Measurements from ENCODE around the gene PRODH2. TPM values are rescaled to one million over a fixed set of nuclear protein-coding genes. Genes with fewer than 3 reads are reported as not detected.
"Not testable (repeated sequence)": the region's sequence is repeated elsewhere in the genome, so short reads cannot be mapped to it uniquely, and the experiment has no call there.

The PRODH2 gene
- total RNA-seq, 1 donor from 2014 or later, result 0.46 TPM

DNA sequence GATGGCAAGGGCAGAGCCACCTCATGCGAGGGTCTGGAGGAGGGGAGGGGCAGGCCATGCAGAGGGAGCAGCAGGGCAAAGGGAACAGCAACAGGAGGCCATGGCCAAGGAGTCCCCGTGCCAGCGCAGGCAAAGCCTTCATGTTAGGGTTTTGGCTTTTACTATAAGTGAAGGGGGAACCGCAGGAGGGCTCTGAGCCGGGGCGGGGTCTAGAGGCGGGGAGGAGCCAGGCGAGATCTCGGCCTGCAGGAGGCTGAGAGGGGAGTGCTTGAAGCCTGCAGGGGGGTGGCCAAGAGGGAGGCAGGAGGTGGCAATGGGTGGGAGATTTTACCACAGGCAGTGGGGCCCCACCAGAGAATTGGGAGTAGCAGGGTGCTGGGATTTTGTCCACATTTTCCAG lies 31.0 kb downstream of the PRODH2 start:
- DNase-seq (ENCODE audit: low spot score), result no peak

DNA sequence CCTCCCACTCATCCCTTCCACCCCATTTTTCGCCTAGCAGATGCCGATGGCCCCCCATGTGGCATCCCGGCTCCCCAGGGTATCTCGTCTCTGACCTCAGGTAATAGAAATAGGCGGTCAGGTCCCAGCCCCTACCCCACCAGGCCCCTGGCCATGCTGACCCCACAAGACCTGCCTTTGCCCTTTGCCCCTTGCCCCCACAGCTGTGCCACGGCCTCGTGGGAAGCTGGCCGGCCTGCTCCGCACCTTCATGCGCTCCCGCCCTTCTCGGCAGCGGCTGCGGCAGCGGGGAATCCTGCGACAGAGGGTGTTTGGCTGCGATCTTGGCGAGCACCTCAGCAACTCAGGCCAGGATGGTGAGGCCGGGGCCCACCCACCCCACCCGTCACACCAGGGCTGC lies 31.9 kb downstream of the PRODH2 start:
- DNase-seq (ENCODE audit: low spot score), result no peak

DNA sequence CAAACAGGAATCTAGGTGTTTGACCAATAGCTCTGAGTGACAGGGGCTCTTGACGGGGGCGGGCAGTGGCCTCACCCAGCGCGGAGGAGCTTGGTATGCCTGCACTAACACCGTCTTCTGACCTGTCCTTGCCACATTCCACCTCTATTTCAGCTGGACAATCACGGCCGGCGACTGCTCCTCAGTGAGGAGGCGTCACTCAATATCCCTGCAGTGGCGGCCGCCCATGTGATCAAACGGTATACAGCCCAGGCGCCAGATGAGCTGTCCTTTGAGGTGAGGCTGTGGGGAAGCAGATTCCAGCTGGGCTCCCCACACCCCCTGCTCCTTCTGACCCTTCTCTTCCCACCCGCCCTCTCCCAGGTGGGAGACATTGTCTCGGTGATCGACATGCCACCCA lies 32.6 kb downstream of the PRODH2 start:
- no peak for DNase-seq (ENCODE audit: low spot score)

- no peak for DNase-seq (ENCODE audit: low spot score)
Observed at GRCh38 chr19:35779033-35779432, 33.6 kb downstream of the PRODH2 start.

DNA sequence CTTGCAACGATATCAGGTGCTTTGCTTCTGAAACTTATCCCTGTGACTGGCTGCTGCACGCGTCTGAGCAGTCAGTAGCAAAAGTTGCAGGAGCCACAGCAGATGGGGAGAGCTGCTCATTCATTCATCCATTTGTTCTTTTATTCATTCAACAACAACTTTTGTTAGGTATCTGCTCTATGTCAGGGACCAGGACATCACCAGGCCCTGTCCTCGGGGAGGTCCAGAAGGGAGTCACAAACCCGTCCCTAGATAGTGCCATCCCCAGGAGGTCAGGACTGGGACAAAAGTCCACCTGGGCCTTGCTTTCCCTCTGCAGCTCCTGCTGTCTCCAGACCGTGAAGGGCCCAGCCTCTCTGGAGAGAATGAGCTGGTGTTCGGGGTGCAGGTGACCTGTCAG lies 34.7 kb downstream of the PRODH2 start:
- DNase-seq (ENCODE audit: low spot score), result no peak

DNA sequence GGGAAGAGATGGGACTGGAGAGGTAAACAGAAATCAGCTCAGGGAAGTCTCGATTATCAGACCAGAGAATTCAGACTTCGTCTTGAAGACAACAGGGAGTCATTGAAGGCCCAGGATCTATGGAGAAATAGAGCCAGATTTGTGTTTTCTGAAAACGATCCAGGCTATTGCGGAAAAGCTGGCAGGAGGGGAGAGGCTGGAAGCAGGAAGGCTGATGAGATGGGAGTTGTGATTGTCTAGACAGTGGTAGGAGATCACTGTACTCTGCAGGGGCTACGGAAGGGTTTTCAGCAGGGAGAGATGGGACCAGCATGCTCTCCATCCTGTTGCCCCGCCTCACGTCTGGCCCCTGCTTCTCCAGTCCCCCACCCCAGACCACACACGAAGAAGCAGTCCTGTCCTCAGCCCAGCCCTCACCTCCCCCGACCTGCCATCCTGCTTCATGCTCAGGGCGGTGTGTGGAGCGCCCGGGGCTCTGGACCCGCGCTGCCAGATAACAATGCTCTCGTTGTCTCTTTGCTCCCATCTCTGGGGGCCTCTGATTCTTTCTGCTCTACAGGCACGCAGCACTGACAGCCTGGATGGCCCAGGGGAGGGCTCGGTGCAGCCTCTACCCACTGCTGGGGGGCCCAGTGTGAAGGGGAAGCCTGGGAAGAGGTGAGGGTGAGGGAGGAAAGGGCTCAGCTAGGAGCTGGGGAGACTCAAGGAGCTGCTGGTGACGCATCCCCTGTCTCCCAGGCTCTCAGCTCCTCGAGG lies 35.4 kb downstream of the PRODH2 start:
- no peak for DNase-seq (ENCODE audit: low spot score)

DNA sequence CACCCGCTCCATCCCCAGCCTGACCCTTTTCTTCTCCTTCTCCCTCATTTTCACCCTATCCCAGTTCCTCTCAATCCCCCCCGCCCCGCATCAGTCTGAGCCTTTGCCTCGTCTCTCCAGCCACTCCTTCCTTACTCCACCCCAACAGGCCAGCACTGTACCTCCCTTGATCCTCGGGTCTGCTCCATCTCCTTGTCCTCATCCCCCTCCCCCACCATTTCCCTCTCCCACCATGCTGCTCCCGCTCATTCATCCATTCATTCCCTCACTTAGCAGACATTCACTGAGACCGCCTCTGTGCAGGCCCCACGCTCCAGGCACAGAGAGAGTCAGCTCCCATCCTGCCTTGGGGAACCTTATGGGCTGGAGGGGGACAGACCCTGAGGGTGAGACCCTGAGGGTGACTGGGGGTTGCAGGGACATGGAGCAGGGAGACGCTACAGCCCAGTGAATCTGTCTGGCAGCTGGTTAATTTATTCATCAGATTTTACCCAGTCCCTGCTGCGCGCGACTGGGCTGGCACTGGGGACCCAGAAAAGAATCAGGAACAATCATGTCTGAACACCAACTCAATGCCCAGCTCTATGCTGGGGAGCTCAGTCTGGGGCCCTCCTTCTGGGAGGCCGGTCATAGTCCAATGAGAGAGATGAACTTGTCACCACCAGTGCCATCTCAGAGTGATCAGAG lies 36.4 kb downstream of the PRODH2 start:
- DNase-seq (ENCODE audit: low spot score), result no peak

DNA sequence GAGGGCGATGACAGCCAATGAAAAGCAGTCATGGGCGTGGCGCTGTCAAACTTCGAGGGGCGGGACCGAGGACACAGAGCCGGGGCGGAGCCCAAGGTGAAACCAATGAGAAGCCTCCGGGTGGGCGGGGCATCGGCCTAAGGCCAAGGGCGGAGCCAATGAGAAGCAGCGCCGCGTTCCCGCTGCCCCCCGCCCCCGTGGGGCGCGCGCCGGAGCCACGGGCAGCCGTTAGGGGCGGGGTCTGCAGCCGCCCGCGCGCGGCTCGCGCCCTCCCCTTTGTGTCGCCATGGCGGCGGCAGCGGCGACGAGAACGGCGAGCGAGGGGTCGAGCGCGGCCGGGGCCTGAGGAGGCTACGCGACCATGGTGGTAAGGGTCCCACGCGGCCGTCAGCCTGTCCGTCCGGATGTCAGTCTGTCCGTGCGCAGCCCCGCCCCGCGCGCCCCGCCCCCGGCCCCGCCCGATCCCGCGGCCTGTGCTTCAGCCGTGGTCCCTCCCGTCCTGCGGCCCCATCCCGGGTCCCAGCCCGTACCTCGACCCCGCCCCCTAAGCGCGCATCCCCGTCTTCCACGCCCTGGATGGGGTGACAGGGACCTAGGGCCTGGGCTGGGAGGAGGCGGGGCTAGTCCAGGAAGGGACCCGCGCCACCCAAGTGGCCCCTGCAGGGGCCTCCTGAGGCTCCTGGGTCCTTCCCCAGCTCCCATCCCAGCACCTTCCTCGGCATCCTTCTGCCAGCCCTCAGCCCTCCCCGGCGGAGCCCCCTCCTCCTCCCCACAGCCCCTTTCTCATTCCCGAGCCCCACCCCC lies 37.1 kb downstream of the PRODH2 start, which contains the start of gene ARHGAP33:
ARHGAP33 (plus strand) TSS at position 267 of the 804 bp plus-strand sequence; CDS start at position 362, 95 bp downstream.
- peak; percentile 99 for DNase-seq (ENCODE audit: low spot score)

GRCh38 chr19:35775046-35775297 lies 37.7 kb downstream of the PRODH2 start:
- DNase-seq (ENCODE audit: low spot score), result no peak

DNA sequence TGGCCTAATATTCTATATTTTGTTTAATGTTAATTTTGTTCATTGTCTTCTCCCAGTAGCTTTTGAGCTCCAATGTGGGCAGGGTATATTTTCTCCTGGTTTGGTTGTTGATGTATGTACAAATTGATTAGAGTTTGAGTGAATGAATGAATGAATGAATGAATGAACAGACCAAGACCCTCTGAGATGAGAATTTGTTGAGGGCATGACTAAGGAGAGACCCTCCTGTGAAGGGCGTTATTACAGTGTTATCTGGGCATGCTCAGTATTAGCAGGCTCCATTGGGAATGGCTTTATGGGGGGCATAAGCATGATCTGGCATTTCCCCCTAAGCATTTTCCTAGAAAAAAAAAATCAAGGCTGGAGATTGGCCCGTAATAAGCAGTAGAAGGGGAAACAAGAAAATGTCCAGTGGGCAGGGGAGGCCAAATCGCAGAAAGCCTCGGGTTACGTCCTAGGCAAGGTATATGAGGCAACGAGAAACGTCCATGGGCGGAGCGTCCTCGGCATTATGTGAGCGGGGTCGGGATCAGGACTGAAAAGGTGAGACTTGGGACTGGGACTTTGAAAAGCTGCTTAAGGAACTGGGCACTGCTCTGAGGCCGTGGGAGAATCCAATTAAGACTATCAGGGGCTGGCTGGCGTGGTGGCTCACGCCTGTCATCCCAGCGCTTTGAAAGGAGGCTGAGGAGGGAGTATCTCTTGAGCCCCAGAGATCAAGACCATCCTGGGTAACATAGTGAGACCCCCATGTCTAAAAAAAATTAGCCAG lies 38.2 kb downstream of the PRODH2 start:
- no peak for DNase-seq (ENCODE audit: low spot score)

- DNase-seq (ENCODE audit: low spot score), result no peak
Observed at GRCh38 chr19:35773020-35773806, 39.4 kb downstream of the PRODH2 start.

DNA sequence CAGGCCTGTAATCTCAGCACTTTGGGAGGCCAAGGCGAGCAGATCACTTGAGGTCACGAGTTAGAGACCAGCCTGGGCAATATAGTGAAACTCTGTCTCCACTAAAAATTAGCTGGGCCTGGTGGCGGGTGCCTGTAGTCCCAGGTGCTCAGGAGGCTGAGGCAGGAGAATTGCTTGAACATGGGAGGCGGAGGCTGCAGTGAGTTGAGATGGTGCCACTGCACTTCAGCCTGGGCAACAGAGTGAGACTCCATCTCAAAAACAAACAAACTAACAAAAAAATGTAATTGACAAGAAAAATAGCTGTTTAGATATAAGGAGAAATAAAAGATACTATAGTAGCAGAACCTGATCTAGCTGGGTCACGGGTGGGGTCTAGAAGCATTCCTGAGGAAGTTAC lies 40.3 kb downstream of the PRODH2 start:
- not testable (repeated sequence) for DNase-seq (ENCODE audit: low spot score)

- no peak for DNase-seq (ENCODE audit: low spot score)
Observed at GRCh38 chr19:35768082-35768421, 44.6 kb downstream of the PRODH2 start.

GRCh38 chr19:35767288-35768081 lies 45.2 kb downstream of the PRODH2 start:
- no peak for DNase-seq (ENCODE audit: low spot score)

DNA sequence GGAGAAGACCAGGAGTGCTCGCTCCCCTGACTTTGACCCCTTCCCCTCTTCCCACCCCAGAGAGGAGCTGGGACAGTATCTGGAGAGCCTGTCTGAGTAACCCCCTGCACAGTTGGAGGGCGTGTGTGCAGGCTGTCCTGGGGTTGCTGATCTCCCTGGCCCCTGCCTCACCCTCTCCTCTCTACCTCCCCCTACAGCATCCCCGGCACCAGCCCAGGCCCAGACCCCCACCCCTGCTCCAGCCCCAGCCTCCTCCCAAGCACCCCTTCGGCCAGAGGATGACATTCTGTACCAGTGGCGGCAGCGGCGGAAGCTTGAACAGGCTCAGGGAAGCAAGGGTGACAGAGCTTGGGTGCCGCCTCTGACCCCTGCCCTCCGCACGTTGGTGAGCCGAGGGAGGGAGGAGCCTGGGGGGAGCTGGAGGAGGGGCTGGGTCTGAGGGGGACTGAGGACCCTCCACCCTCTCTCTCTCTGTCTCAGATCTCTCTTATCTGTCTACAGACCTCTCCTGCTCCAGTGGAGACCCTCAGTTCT lies 46.0 kb downstream of the PRODH2 start:
- DNase-seq (ENCODE audit: low spot score), result no peak

- no peak for DNase-seq (ENCODE audit: low spot score)
Observed at GRCh38 chr19:35764432-35765315, 48.0 kb downstream of the PRODH2 start.

DNA sequence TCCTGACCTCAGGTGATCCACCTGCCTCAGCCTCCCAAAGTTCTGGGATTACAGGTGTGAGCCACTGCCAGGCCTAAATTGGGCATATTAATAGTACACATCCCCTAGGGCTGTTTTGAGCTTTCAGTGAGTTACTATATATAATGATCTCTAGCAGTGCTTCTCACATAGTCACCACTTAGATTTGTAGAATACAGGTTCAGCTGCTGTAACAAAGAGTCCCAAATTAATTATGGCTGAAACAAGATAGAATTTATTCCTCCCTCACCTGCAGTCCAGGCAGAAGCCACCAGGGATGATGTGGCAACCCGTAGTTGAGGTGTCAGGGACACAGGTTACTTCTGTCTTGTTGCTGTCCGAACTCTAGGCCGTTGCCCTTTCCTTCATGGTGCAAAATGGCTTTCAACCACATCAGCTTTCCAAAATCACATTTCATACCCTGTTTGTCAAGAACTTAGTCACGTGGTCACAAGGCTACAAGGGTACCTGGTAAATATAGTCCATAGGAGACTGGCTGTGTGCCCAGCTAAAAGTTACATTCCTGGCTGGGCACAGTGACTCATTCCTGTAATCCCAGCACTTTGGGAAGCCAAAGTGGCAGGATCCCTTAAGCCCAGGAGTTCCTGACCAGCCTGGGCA lies 51.8 kb downstream of the PRODH2 start:
- no peak for DNase-seq (ENCODE audit: low spot score)

GRCh38 chr19:35759697-35760096 lies 52.9 kb downstream of the PRODH2 start:
- DNase-seq (ENCODE audit: low spot score), result no peak

Measured in mucosa of gallbladder (tissue), 1 donor.